ENCODE data around the gene TPP1. TPM values are rescaled to one million over a fixed set of nuclear protein-coding genes. Genes with fewer than 3 reads are reported as not detected.

Gene TPP1
- total RNA-seq, 1 donor from 2014 or later = 46.2 TPM

DNA sequence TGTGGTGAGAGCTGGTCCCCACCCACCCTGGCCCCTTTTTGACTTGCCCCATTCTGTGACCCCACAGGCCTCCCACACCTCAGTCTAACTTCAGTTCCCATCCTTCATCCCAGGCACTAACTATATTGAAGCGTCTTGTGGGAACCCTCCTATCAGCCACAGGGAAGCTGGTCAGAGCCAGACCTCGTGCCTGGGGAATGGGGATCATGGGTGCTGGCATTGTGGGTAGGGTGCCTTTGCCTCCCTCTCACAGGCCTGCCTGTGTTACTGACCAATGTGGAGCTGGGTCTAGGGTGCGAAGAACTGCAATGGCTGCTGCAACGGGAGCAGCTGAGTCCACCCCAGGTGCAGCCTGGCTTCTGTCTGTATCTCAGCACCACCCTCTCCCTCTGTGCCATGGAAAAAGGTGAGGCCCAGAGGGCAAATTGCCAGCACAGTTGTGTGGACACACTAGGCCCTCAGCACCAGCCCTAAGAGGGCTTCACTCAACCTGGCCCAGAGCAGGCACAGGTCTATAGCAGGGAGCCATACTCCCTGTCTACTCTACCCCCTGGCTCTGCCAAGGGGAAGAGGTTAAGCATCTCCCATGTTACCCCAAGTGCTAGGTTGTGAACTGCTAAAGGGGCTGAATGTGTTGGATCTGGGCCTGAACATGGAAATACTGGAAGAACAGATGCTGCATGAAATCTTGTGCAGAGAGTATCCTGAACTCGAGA lies 53.1 kb downstream of the TPP1 start:
- no peak for DNase-seq (ENCODE audit: low read depth in 2 of 2)

DNA sequence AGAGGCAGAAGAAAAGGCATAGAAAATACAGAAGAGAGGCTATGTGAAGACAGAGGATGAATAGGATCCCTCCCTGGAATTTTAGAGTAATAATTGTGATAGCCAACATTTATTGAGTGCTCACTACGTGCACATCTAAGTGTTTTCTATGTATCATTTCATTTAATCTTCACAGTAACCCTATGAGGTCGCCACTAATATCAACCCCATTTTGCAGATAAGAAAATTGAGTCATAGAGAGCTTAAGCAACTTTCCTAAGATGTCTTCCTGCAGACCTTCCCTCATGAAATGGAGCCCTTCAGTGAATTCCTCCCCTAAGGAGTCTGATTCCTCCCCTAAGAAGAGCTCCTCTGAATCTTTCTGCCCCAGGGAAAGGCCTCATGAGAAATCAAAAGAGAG lies 53.9 kb downstream of the TPP1 start:
- DNase-seq (ENCODE audit: low read depth in 2 of 2) = no peak

DNA sequence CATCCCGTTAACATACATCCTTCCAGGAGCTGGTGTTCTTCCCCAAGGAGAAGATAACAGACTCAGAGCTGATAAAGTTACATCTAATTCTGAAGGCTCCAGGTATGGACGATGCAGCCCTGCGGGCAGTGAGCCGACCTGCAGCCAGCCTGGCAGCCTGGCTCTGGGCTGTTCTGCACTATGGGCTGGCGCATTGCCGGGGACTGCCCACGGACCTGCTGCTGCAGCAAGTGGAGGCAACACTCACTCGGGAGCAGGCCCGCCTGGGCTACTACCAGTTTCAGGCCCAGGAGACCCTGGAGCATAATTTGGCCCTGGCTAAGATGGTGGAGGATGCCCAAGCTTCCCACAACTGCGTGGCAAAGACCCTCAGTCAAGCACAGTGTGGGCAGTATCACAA lies 55.6 kb downstream of the TPP1 start:
- no peak for DNase-seq (ENCODE audit: low read depth in 2 of 2)

DNA sequence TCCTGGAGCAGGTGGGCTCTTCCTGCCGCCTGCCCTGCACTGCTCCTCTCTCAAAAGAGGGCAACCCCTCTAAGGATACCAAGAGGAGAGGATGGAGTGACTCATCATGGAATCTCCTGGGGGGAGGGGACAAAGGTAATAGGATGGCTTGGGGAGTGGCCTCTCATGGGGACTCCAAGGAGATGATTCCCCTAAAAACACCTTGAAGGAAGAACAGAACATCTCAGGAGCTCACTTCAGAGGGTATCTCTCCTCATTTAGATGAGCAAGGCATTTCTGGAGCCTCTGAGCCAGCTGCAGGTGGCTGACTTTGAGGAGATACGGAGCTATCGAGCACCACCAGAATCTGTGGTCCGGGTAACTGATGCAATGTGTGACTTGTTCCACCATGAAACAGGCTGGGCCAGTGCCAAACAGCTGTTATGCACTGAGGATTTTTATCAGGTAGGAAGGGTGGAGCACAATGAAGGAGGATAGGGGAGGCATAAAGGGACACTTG lies 56.1 kb downstream of the TPP1 start:
- DNase-seq (ENCODE audit: low read depth in 2 of 2) = no peak

Other genes starting within 250 kb of the TPP1 start
- 13.7 and 20.7 TPM in 2 replicates for gene SMPD1, start 228.9 kb downstream of the TPP1 start, total RNA-seq
- gene APBB1, start 200.3 kb downstream of the TPP1 start, total RNA-seq = 23.1 and 34.4 TPM in 2 replicates
- 0.13 and 0.25 TPM in 2 replicates for gene HPX, start 178.4 kb downstream of the TPP1 start, total RNA-seq
- gene TRIM3, start 145.5 kb downstream of the TPP1 start, total RNA-seq = 15.3 and 23.3 TPM in 2 replicates
- 34.1 and 40.2 TPM in 2 replicates for gene ARFIP2, start 138.1 kb downstream of the TPP1 start, total RNA-seq
- 21.4 and 30.5 TPM in 2 replicates for gene TIMM10B, start 137.9 kb downstream of the TPP1 start, total RNA-seq
- gene DNHD1, start 122.1 kb downstream of the TPP1 start, total RNA-seq = 1.3 and 1.9 TPM in 2 replicates
- 8.1 and 9.2 TPM in 2 replicates for gene RRP8, start 15.8 kb downstream of the TPP1 start, total RNA-seq
- 111 and 145 TPM in 2 replicates for gene ILK, start 15.6 kb downstream of the TPP1 start, total RNA-seq
- 25.2 and 28.6 TPM in 2 replicates for gene TAF10, start 7.2 kb downstream of the TPP1 start, total RNA-seq
- 21.4 and 54.1 TPM in 2 replicates for gene DCHS1, start 36.4 kb upstream of the TPP1 start, total RNA-seq
- 40.6 and 51.2 TPM in 2 replicates for gene MRPL17, start 63.9 kb upstream of the TPP1 start, total RNA-seq
- under 0.01 TPM in 2 replicates for gene OR2AG2, start 152.6 kb upstream of the TPP1 start, total RNA-seq
- gene OR2AG1, start 163.6 kb upstream of the TPP1 start, total RNA-seq = not detected in 2 replicates
- gene OR6A2, start 180.3 kb upstream of the TPP1 start, total RNA-seq = under 0.01 and 0.25 TPM in 2 replicates
- gene OR10A5, start 226.3 kb upstream of the TPP1 start, total RNA-seq = not detected in 2 replicates
- not detected in 2 replicates for gene OR10A2, start 243.6 kb upstream of the TPP1 start, total RNA-seq